HepG2 (cell line): ENCODE results near the gene CARD8. TPM values are rescaled to one million over a fixed set of nuclear protein-coding genes. Genes with fewer than 3 reads are reported as not detected.

ENCODE experiments used
- MIER3 ChIP-seq: IDR thresholded peaks from 2 replicates; pipeline ENCODE4 v1.6.1; 2016; ENCODE audit warnings: missing compliant biosample characterization, borderline replicate concordance
- NR1H2 ChIP-seq: sonication (generic); formaldehyde crosslinking; IDR thresholded peaks from 2 replicates; pipeline ENCODE4 v1.8.1; 2022; ENCODE audit warnings: low read depth, missing genetic modification reagents, borderline replicate concordance
- RARA ChIP-seq: IDR thresholded peaks from 2 replicates; pipeline ENCODE4 v1.6.1; 2016; ENCODE audit warnings: missing genetic modification reagents, missing compliant biosample characterization
- SOX6 ChIP-seq, 2 experiments: fragments of 450-650 bp in 1 of 2; sonication (generic) in 1 of 2; formaldehyde crosslinking in 1 of 2; IDR thresholded peaks; 2 replicates each; pipeline versions ENCODE4 v1.4.0 to v1.6.1; 2017 to 2020; ENCODE audit warnings: antibody characterized with exemption in 1 of 2, mild to moderate bottlenecking in 1 of 2, missing genetic modification reagents in 1 of 2
- SP4 ChIP-seq: sonication (generic); formaldehyde crosslinking; IDR thresholded peaks from 2 replicates; pipeline ENCODE4 v1.8.1; 2023; ENCODE audit warnings: mild to moderate bottlenecking, missing genetic modification reagents
- SRSF1 ChIP-seq: fragments of 200-400 bp; formaldehyde crosslinking; optimal IDR thresholded peaks from 2 replicates; pipeline ENCODE3; 2017; ENCODE audit warnings: mild to moderate bottlenecking, low read depth, low read length, moderate library complexity
- THYN1 ChIP-seq: sonication (generic); formaldehyde crosslinking; IDR thresholded peaks from 2 replicates; pipeline ENCODE4 v1.8.1; 2023; ENCODE audit warnings: low read depth, mild to moderate bottlenecking, moderate library complexity, missing genetic modification reagents, borderline replicate concordance
- U2AF1 ChIP-seq: fragments of 200-400 bp; formaldehyde crosslinking; optimal IDR thresholded peaks from 2 replicates; pipeline ENCODE3; 2017; ENCODE audit warnings: mild to moderate bottlenecking, low read depth, low read length
- ZNF441 ChIP-seq: sonication (generic); formaldehyde crosslinking; IDR thresholded peaks from 2 replicates; pipeline ENCODE4 v1.7.0; 2021; ENCODE audit warnings: missing genetic modification reagents, borderline replicate concordance
- ZNF652 ChIP-seq: IDR thresholded peaks from 2 replicates; pipeline ENCODE4 v1.6.1; 2016; ENCODE audit warnings: low read depth, borderline replicate concordance
- ZNF816 ChIP-seq: sonication (generic); formaldehyde crosslinking; IDR thresholded peaks from 2 replicates; pipeline ENCODE4 v1.8.0; 2022; ENCODE audit warnings: missing genetic modification reagents, mild to moderate bottlenecking, borderline replicate concordance
- ZNF850 ChIP-seq: sonication (generic); formaldehyde crosslinking; conservative IDR thresholded peaks from 2 replicates; pipeline ENCODE4 v1.9.0; 2021; ENCODE audit warnings: mild to moderate bottlenecking, missing genetic modification reagents
- ZNF883 ChIP-seq: sonication (generic); formaldehyde crosslinking; IDR thresholded peaks from 2 replicates; pipeline ENCODE4 v1.5.1; 2020; ENCODE audit warnings: mild to moderate bottlenecking, missing genetic modification reagents; ENCODE audit errors: not compliant biosample characterization
- polyA plus RNA-seq, 8 experiments: library from polyadenylated mRNA; depleted of rRNA in 3 of 8; stranded (reverse) in 7 of 8; unstranded in 1 of 8; fragments of >200 nt; fragmentation: Illumina TruSeq in 4 of 8; extraction: Trizol in 4 of 8; gene quantifications; 2 replicates each; pipeline versions ENCODE4 v1.2.1 to v1.2.3, GENCODE V29; 2011 to 2016; ENCODE audit warnings: low read depth in 4 of 8, missing spikeins in 1 of 8, mixed read lengths in 1 of 8; ENCODE audit not compliant: insufficient read depth in 1 of 8
- total RNA-seq, 5 experiments: library from RNA; depleted of rRNA; stranded (reverse); fragments of >200 nt; fragmentation: Illumina TruSeq; extraction: Trizol; gene quantifications; 2 replicates each; pipeline ENCODE4 v1.2.3, GENCODE V29; 2016; ENCODE audit warnings: low read depth in 1 of 5
- TF ChIP-seq, protein P1 (sequence below): sonication (generic); formaldehyde crosslinking; IDR thresholded peaks from 2 replicates; pipeline ENCODE4 v1.8.0; 2022; ENCODE audit warnings: missing genetic modification reagents, mild to moderate bottlenecking, inconsistent platforms, borderline replicate concordance
- TF ChIP-seq, protein P2 (sequence below): sonication (generic); IDR thresholded peaks from 2 replicates; pipeline ENCODE4 v1.6.1; 2016; ENCODE audit warnings: low read depth, borderline replicate concordance
- TF ChIP-seq, protein P3 (sequence below): sonication (generic); formaldehyde crosslinking; conservative IDR thresholded peaks from 2 replicates; pipeline ENCODE4 v1.4.0; 2020; ENCODE audit warnings: missing genetic modification reagents
- TF ChIP-seq, protein P4 (sequence below): sonication (generic); formaldehyde crosslinking; IDR thresholded peaks from 2 replicates; pipeline ENCODE4 v1.9.0; 2021; ENCODE audit warnings: missing genetic modification reagents, borderline replicate concordance
- TF ChIP-seq, protein P5 (sequence below): sonication (generic); formaldehyde crosslinking; IDR thresholded peaks from 2 replicates; pipeline ENCODE4 v1.4.0; 2020; ENCODE audit warnings: missing genetic modification reagents
- TF ChIP-seq, protein P6 (sequence below): sonication (generic); formaldehyde crosslinking; IDR thresholded peaks from 2 replicates; pipeline ENCODE4 v1.9.0; 2021; ENCODE audit warnings: missing genetic modification reagents, mild to moderate bottlenecking, borderline replicate concordance

CARD8 gene
- total and polyA plus RNA-seq, 2 of the 13 experiments (the other 11 are each of a cell fraction or from before 2014, with no cell fraction given): 15.0 to 19.2 TPM

DNA sequence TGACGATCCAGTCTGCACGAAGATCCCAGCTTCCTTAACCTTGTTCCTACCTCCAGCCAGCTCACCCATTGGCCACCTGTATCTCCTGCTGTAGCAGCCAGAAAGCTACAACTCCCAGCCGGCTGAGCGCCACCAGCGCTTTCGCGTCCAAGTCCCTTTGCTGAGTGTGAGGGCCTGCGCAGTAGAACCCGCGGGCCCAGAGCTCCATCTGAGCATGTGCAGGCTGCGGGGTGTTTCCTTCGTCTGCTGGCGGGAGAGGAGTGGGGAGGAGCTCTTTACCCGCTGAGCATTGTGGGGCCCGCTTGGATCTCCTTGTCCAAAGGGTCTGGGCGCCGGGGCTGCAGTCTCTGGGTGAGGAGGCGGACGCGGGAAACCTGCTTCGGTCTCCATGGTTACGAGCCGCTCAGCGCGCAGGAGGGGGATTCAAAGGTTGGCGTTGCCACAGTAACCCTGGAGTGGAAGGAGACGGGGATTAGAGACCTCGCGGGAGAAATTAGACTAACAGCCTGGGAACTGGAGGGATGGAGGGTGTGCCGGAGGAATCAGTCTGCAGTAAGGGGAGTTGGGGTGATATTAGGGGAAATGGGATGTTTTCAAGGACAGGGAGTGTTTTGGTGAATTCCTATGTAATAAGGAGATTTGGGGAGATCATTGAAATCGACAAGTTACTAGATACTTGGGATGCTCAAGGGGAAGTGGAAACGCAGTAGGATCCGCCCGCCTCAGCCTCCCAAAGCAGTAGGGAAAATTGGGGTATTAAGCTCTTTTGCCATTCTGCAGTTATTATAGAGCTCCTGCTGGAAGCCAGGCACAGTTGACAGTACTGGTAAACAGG is 51.7 kb downstream of the CARD8 start (continued):
- TF ChIP-seq SOX6 (IDR thresholded peaks at IDR 0.05): no peak
- TF ChIP-seq SOX6 (CRISPR knock-in tag; IDR thresholded peaks at IDR 0.05): peak; percentile 39; the same call in 1 of the 2 replicates
- TF ChIP-seq ZNF883 (CRISPR knock-in tag): peak; percentile 34
- TF ChIP-seq, protein P1, sequence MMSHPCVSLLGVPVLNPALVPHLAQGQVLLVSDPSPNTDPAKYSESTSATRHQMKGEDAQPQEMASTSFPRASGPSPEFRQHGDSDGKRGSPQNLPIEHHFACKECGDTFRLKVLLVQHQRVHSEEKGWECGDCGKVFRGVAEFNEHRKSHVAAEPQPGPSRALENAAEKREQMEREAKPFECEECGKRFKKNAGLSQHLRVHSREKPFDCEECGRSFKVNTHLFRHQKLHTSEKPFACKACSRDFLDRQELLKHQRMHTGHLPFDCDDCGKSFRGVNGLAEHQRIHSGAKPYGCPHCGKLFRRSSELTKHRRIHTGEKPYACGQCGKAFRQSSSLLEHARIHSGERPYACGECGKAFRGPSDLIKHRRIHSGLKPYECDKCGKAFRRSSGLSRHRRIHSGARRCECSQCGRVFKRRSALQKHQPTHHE (CRISPR knock-in tag): no peak
- no peak for TF ChIP-seq RARA (CRISPR knock-in tag)
- TF ChIP-seq, protein P2, sequence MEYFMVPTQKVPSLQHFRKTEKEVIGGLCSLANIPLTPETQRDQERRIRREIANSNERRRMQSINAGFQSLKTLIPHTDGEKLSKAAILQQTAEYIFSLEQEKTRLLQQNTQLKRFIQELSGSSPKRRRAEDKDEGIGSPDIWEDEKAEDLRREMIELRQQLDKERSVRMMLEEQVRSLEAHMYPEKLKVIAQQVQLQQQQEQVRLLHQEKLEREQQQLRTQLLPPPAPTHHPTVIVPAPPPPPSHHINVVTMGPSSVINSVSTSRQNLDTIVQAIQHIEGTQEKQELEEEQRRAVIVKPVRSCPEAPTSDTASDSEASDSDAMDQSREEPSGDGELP: peak; percentile 46; the same call in 1 of the 2 replicates
- no peak for TF ChIP-seq U2AF1
- no peak for TF ChIP-seq ZNF816 (CRISPR knock-in tag)
- TF ChIP-seq, protein P3, sequence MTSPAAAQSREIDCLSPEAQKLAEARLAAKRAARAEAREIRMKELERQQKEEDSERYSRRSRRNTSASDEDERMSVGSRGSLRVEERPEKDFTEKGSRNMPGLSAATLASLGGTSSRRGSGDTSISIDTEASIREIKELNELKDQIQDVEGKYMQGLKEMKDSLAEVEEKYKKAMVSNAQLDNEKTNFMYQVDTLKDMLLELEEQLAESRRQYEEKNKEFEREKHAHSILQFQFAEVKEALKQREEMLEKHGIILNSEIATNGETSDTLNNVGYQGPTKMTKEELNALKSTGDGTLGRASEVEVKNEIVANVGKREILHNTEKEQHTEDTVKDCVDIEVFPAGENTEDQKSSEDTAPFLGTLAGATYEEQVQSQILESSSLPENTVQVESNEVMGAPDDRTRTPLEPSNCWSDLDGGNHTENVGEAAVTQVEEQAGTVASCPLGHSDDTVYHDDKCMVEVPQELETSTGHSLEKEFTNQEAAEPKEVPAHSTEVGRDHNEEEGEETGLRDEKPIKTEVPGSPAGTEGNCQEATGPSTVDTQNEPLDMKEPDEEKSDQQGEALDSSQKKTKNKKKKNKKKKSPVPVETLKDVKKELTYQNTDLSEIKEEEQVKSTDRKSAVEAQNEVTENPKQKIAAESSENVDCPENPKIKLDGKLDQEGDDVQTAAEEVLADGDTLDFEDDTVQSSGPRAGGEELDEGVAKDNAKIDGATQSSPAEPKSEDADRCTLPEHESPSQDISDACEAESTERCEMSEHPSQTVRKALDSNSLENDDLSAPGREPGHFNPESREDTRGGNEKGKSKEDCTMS (CRISPR knock-in tag): no peak
- TF ChIP-seq ZNF441: no peak
- TF ChIP-seq, protein P4, sequence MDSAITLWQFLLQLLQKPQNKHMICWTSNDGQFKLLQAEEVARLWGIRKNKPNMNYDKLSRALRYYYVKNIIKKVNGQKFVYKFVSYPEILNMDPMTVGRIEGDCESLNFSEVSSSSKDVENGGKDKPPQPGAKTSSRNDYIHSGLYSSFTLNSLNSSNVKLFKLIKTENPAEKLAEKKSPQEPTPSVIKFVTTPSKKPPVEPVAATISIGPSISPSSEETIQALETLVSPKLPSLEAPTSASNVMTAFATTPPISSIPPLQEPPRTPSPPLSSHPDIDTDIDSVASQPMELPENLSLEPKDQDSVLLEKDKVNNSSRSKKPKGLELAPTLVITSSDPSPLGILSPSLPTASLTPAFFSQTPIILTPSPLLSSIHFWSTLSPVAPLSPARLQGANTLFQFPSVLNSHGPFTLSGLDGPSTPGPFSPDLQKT (CRISPR knock-in tag): no peak
- no peak for TF ChIP-seq ZNF850 (CRISPR knock-in tag)
- TF ChIP-seq NR1H2: no peak
- no peak for TF ChIP-seq ZNF652
- TF ChIP-seq, protein P5, sequence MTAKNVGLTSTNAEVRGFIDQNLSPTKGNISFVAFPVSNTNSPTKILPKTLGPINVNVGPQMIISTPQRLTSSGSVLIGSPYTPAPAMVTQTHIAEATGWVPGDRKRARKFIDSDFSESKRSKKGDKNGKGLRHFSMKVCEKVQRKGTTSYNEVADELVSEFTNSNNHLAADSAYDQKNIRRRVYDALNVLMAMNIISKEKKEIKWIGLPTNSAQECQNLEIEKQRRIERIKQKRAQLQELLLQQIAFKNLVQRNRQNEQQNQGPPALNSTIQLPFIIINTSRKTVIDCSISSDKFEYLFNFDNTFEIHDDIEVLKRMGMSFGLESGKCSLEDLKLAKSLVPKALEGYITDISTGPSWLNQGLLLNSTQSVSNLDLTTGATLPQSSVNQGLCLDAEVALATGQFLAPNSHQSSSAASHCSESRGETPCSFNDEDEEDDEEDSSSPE (CRISPR knock-in tag): peak; percentile 97
- TF ChIP-seq, protein P6, sequence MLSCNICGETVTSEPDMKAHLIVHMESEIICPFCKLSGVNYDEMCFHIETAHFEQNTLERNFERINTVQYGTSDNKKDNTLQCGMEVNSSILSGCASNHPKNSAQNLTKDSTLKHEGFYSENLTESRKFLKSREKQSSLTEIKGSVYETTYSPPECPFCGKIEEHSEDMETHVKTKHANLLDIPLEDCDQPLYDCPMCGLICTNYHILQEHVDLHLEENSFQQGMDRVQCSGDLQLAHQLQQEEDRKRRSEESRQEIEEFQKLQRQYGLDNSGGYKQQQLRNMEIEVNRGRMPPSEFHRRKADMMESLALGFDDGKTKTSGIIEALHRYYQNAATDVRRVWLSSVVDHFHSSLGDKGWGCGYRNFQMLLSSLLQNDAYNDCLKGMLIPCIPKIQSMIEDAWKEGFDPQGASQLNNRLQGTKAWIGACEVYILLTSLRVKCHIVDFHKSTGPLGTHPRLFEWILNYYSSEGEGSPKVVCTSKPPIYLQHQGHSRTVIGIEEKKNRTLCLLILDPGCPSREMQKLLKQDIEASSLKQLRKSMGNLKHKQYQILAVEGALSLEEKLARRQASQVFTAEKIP (CRISPR knock-in tag): no peak
- peak; percentile 50 for TF ChIP-seq SRSF1
- TF ChIP-seq SP4 (CRISPR knock-in tag): peak; percentile 73
- TF ChIP-seq MIER3 (CRISPR knock-in tag): no peak
- TF ChIP-seq THYN1 (CRISPR knock-in tag): no peak
